NOMO-1 (cell line): ENCODE measurements around the gene SLC8A3.
A peak's percentile ranks its signal among the peaks of the same experiment; 100 is the strongest.
"Not testable (repeated sequence)": the region's sequence is repeated elsewhere in the genome, so short reads cannot be mapped to it uniquely, and the experiment has no call there.

Experiments used
- DNase-seq, 2 experiments: peaks; one replicate each; lab custom pipeline; 2025; ENCODE audit not compliant: unreplicated experiment in 2 of 2; lab: John Stamatoyannopoulos, UW

The SLC8A3 gene, protein sequence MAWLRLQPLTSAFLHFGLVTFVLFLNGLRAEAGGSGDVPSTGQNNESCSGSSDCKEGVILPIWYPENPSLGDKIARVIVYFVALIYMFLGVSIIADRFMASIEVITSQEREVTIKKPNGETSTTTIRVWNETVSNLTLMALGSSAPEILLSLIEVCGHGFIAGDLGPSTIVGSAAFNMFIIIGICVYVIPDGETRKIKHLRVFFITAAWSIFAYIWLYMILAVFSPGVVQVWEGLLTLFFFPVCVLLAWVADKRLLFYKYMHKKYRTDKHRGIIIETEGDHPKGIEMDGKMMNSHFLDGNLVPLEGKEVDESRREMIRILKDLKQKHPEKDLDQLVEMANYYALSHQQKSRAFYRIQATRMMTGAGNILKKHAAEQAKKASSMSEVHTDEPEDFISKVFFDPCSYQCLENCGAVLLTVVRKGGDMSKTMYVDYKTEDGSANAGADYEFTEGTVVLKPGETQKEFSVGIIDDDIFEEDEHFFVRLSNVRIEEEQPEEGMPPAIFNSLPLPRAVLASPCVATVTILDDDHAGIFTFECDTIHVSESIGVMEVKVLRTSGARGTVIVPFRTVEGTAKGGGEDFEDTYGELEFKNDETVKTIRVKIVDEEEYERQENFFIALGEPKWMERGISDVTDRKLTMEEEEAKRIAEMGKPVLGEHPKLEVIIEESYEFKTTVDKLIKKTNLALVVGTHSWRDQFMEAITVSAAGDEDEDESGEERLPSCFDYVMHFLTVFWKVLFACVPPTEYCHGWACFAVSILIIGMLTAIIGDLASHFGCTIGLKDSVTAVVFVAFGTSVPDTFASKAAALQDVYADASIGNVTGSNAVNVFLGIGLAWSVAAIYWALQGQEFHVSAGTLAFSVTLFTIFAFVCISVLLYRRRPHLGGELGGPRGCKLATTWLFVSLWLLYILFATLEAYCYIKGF

DNA sequence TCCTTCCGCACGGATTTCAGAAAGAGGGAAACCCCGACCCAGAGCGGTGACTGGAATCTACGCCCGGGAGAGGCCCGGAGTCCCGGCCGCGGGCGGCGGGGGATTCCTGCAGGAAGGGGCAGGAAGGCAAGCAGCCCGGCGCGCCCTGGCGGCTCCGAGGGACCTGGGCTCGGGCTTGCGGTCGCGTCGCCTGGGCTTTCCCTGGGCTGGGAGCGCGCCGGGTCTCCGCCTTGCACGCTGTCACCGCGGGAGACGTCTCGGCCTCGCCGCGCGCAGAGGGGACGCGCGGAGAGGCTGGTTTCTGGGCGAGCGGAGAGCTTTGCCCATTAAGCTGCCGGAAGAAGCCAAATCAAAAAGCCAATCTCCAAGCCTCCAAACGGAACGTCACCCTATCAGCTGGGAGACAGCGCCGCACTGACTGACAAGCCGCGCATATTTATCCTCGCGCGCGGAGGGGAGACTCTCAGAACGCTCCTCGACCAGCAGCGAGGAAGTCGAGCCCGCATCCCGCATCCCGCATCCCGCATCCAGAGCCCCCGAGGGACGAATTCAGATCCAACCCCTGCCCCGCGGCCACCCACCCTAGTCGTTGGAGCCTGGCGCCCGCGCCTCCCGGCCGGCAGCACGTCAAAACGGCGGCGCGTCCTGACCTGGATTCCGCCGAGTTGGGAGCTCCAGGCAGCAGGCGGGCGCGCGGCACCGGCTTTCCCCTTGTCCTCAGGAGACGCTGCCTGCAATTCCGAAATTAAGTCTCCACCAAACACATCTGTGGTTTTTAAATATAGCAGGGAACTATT is at the start of gene SLC8A3:
Gene SLC8A3 (minus strand): TSS at position 293 of the 797 bp plus-strand sequence. CDS start 20,529 bp downstream, outside the sequence.
- DNase-seq: no peak

DNA sequence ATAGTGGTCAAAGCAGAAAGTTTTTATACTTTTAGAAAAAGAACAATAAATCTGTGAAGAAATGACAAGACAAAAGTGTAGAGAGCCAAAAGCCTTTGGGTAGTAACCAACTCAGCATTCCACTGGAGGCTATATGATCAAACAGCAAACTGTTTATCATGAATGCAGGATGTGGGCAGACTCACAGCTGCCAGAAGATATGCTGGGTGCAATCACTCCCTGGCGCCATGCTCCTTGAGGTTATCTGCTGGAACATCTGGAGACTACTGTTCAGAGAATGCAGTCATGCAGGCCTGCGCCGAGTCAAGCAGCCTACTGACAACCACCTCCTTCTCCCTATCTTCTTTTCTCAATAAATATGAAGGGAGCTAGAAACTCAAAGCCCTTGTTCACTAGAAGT is 49.0 kb upstream of the SLC8A3 start:
- DNase-seq: no peak

DNA sequence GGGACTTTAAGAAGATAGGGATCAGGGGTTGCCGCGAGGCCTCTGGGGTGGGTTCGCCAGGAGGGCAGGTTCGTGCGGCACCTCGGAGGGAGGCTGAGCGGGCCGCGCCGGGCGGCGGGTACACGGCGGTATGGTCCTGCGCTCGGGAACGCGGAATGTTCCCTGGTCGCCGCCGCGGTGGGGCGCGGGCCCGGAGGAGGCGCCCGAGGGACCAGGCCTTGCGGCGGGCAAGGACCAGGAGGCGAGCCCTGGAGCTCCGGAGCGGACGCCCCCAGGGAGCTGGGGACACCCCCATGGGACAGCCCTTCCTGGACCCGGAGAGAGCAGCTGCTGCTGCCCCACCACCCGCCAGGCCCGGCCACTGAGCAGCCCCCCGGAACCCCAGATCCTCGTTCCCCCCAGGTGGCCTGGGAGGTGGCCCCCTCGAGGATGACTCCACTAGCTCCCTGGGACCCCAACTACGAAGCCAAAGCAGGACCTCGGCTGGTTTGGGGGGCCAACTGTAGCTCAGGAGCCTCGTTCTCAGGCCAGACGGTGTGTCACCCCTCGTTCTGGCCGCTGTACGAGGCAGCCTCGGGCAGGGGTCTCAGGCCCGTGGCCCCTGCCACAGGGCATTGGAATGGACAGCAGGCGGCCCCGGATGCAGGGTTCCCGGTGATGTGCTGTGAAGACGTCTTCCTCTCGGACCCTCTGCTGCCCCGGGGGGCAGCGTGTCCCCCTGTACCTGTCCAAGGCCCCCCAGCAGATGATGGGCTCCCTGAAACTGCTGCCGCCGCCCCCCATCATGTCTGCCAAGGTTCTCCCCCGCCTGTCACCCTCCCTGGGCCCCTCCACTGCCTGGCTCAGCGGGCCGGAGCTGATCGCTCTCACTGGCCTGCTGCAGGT is 45.6 kb upstream of the SLC8A3 start:
- DNase-seq: no peak

DNA sequence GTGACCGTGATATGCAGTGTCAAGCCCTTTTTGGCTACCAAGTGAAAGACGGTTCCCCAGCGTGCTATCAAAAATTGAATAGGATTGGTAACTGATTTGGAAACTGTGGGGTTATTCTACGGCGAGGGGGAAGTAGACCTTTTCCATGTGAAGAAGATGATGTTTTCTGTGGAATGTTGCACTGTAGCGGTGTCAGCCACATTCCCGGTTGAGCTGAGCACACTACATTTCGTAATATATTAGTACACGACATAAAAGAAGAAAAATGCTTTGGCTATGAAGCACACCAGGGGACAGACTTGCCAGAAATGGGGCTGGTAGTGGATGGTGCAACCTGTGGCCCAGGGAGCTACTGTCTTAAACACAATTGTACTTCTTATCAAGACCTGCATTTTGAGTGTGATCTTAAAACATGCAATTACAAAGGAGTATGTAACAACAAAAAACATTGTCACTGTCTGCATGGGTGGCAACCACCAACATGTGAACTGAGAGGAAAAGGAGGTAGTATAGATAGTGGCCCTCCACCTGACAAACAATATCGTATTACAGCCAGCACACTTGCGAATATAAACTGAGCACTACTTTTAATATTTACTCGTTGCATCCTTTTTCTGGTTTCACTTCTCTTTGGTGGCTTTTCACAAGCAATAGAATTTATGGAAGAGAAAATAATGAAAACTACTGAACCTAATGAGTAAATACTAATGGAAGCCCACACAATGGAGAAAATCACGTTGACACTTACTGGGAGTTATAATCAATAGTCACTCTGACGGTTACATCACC is 43.2 kb upstream of the SLC8A3 start:
- DNase-seq: peak; percentile 10 to 30

DNA sequence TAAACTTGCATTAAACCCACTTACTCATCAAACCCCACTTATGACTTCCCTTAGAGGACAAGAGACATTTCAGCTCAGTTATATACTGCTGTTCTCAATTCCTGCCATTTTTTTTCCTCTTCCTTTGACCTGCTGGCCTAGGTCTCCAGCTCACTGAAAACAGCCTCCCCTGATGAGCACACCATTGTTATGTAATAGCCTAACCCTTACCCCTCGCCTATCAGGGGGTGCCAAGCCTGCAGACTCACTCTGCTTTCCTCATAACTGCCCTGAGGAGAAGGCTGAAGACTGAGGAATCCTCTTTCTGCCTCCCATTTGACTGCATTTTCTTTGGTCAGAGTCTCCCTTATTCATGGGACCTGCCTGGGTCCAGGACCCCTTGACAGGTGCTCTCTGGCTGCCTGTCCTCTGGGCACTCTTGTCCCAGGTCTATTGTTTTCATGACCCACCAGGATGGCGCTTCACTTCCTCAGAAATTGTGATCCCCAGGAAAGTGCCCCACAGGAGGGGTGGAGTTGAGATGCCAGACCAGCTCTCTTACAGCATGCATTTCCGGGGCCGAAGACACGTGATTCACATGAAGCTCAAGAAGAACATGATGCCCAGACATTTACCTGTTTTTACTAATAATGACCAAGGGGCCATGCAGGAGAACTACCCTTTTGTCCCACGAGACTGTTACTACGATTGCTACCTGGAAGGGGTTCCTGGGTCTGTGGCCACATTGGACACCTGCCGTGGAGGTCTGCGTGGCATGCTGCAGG is 41.3 kb upstream of the SLC8A3 start:
- DNase-seq: not testable (repeated sequence)

DNA sequence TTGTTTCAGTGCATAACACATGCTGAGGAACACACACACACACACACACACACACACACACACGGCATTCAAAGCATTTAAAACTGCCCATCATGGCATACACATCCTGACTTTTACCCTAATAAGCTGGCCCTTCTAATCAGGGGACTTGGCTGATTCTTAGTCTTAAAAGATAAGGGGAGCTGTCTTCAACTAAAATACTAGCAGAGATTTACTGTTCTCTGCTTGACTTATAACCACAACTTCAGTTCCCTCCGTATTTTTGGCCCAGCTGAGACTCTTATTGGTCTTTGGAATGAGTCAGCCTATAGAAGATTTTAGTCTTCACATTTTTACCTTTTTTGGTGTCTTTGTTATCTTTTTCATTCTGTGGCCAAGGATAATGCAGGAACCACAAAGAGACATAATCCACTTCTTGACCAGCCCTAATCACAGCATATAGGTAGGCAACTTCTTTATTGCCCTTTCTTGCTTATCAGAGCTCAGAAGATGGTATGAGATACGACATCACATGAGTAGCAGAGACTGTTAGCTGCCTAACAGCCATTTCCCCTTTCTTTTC is 25.1 kb upstream of the SLC8A3 start:
- no peak for DNase-seq

DNA sequence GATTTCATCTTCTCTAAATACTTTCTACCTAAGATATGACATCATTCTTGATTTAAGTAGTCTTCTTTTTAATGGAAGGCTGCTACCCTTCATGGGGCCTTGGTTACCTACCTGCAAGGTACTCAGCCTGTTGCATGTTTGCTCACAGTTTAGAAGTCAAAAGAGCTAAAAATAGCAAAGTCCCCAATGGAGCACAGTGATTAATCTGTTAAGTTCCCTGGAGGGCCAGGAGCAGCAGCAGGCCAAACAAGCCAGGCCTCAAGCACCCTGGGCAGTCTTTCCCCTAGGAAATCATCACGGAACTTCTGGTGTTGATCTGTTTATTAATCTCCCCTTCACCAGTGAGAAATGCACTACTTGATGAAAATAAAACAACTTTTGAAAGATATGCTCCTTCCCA is 24.0 kb upstream of the SLC8A3 start:
- no peak for DNase-seq

DNA sequence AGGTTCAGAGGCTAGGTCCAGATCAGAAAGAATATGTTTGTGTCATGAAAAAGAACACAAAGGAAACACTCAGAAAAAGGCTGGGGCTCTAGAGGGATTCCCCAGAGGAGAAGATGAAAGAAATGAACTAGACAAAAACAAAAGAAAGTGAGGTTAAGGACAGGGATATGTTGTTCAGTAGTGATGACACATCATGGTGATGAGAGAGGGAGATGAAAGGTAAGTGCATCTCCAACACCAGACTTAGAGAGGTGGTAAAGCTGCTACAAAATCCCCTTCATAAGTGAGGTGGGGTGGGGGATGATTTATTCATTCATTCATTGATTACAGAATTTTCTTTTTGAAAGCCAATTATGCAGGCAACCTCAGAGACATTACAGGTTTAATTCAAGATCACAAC is 19.6 kb upstream of the SLC8A3 start:
- DNase-seq: no peak

DNA sequence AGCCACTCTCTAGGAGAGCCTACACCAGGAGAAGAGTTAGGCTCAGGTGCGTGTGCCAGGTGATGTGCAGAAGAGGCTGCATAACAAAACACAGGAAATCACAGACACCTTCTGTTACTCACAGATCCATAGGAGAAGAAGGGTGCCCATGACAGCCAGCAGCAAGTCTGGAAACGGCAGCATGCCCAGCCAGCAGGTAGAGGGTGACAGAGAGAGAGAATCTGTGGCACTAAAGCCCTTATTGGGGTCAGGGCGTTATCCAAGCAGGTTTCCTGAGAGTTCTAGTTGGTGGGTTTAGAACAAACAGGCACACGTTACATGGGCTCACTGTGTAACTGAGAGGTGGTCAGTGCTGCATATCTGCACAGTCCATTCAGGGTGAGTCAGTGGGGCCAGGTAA is 14.9 kb upstream of the SLC8A3 start:
- DNase-seq: no peak

DNA sequence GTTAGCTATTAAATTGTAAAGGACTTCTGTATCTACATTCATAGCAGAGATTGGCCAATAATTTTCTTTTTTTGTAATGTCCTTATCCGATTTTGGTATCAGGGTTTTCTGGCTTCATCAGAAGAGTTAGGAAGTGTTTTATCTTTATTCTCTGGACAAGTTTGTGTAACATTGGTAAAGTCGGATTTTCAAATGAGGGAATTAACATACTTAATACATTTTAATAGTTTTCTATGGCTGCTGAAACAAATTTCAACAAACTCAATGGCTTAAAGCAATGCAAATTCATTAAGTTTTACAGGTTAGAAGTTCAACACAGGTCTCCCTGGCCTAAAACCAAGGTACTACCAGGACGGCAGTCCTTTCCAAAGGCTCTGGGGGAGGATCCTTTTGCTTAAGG is 13.2 kb upstream of the SLC8A3 start:
- no peak for DNase-seq

DNA sequence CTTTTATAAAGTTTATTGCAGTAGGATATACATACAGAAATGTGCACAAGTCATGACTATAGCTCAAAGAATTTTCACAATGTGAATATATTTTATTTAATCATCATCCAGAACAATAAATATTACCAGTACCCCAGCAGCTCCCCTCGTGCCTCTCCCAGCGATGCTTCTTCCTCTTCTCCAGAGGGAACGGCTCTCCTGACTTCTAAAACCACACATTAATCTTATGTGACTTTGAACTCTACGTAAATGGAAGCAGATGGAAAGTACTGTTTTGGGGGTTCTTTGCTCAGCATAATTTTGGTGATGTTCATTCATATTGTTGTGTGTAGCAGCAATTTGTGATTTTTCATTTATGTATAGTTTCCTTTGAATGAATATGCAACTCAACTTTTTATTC is 4.6 kb upstream of the SLC8A3 start:
- no peak for DNase-seq

DNA sequence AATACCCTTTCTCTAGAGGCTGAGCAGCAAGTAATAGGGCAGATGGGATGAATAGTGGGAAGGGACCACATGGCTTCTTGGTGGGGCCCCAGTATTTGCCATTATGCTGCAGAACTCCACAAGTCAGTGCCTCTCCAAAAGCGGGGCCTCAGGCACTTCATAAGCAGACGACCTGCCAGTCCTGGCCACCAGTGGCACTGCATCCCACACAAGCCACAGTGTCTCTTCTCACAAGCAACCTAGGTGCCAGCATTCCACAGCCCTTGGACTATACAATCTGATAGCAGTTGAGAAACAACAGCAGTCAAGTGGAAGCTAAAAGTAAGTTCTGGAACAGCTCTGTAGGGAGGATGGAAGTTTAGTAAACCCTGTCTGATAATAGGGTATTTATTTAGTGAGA is 4.2 kb upstream of the SLC8A3 start:
- DNase-seq: no peak

DNA sequence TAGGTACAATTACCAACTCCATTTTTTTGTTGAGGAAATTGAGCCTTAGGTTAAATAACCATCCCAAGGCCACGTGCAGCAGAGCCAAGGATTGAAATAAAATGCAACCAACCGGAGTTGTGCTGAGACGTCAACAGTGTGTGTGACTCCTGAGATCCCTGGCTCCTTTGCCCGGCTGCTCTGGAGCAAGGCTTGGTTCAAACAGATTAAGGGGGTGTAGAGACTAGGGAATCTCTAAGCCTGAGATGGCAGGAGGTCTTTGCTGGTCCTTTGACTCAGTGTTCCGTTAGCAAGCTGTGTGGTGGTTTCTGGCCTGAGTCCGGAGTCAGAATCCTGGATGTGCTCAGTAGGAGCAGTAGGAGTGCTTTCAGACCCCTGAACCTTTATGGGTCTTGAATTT is 1.4 kb upstream of the SLC8A3 start:
- no peak for DNase-seq

DNA sequence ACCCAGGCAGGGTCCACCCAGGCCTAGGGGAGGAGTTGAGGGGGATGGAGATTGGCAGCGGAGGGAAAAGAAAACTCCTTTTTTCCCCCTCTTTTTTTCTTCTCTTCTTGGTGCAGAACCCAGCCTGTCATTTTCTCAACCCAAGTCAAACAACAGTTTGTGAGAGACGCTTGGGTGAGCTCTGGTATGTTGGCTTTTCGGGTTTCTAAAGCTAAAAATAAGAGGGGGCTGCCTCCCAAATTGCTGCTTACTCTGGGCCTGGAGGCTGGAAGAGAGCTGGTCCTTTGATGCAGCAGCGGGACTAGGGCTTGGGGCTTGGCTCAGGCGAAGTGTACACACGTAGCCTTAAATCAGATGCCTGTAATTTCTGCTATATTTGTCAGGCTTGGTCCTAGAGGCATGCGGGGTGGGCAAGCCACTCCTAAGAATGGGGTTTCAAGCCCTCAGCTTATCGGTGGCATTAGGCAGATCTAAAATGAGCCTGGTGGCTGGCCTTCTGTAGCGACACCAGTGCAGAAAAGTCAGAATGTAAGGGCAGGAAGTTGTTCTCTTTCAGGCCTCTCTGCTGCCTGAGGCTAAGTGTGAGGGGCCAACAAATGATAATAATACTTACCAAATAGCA is 816 bp upstream of the SLC8A3 start:
- no peak for DNase-seq

DNA sequence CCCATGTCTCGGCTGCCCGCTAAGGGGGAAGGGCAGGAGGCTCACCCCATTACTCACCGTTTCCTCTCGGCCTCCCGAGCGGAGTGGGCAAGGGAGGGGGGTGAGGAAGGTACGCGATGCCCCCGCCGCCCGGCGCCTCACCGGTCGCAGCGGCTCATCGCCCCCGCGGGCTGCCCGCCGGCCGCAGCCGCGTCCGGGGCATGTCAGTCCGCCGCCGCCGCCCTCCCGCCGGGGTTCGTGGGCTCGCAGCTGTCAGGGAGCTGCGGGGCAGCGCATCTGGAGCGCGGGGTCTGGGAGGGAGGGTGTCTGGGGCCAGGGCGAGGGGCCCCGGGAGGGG is 461 bp downstream of the SLC8A3 start:
- no peak for DNase-seq

DNA sequence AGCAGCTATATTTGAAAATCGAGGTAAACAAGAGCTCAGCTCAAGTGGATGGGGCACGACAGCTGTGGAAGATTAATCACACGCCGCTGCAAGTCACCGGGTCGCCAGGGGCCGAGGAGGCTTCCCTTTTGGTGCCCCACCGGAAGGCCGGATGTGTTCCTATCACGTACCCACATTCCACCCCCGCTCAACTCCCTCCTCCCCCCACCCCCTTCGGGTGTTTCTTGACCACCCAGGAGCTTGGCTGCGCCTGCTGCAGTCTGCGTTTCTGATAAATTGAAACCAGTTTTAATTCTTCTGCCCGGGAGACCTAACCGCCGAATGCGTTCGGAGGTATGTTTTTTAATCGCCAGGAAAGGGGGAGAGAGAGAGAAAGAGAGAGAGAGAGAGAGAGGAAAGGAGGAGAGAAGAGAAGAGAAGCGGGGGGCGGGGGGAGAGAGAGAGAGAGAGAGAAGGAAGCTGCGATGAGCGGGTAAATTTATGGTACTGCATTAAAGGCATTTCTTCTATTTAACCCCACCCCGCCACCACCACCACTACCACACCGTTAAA is 1.8 kb downstream of the SLC8A3 start:
- DNase-seq: no peak

DNA sequence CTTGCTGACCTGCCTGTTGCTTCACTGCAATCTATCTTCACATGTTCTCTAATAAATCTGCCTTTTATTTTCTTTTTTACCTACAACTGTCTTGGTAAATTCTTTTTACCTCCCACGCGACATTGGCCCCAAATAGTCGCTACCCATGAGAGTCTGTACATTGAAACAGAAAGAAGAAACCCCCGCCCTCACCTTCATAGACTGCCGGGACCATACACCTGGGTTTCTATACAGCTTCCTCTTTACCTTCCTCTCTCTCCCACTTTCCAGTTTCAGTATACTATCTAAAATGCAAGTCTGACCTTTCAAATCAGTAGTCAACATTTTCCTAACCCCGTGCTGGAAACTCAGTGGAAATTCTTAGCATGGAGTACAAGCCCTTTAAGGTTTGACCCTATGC is 4.8 kb downstream of the SLC8A3 start:
- no peak for DNase-seq

DNA sequence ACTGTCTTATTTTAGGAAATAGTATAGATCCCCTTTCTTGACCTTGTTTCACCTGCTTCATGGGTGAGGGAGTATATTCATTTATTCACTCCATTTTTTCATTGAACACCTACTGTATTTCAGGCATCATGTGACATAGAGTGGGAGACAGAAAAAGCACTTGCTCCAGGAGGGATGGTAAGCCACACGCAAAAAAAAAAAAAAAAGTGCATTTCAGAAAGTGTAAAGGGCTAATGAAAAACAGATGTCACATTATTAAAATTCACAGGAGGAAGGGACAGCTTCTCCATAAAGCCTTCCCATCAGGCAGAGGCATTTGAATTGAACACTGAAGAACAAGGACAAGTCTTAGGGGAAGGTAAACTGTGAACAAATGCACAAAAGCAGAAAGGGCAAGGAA is 7.5 kb downstream of the SLC8A3 start:
- DNase-seq: no peak
